Uterus (tissue), 4 donors: ENCODE results near the gene ST8SIA4. TPM values are rescaled to one million over a fixed set of nuclear protein-coding genes. Genes with fewer than 3 reads are reported as not detected.

Experiments used
- DNase-seq, 2 donors: peaks; one replicate each; pipeline ENCODE4 v3.0.0-alpha.2; 2019 to 2020
- H3K27ac ChIP-seq, 2 donors: fragments of 200-600 bp; sonication (generic); 1 replicate in 1 of 2; 2 replicates in 1 of 2; pipeline ENCODE4 v1.5.1; 2016 to 2018
- H3K27me3 ChIP-seq, 2 donors: fragments of 200-600 bp; sonication (generic); one replicate each; pipeline ENCODE4 v1.5.1; 2018 to 2019; ENCODE audit warnings: control low read depth in 1 of 2
- H3K36me3 ChIP-seq, 2 donors: fragments of 200-600 bp; sonication (generic); one replicate each; pipeline ENCODE4 v1.5.1; 2019; ENCODE audit warnings: control low read depth in 1 of 2
- H3K4me1 ChIP-seq, 2 donors: fragments of 200-600 bp; sonication (generic); one replicate each; pipeline ENCODE4 v1.5.1; 2018 to 2019; ENCODE audit warnings: control low read depth in 1 of 2
- H3K4me3 ChIP-seq, 2 donors: fragments of 200-600 bp; sonication (generic); 1 replicate in 1 of 2; 2 replicates in 1 of 2; pipeline ENCODE4 v1.5.1; 2018 to 2019; ENCODE audit warnings: mild to moderate bottlenecking in 1 of 2
- H3K9me3 ChIP-seq, 2 donors: fragments of 200-600 bp; sonication (generic); one replicate each; pipeline ENCODE4 v1.5.1; 2019; ENCODE audit warnings: control low read depth in 1 of 2
- POLR2A ChIP-seq, 2 donors: fragments of 450-650 bp; IDR thresholded peaks; one replicate each; pipeline ENCODE4 v1.6.1; 2016; ENCODE audit warnings: antibody characterized with exemption in 2 of 2, mild to moderate bottlenecking in 1 of 2, moderate library complexity in 1 of 2
- intact Hi-C: fragments of 100-400 bp; cut with DNase I; formaldehyde crosslinking; loops from one replicate; pipeline ENCODE4 v1.15.1; 2023; ENCODE audit warnings: low total_unique reads
- total RNA-seq, 4 donors: library from RNA; depleted of rRNA in 3 of 4; stranded (reverse); fragments of >200 nt in 3 of 4; gene quantifications; one replicate each; pipeline versions ENCODE4 v1.1.0 to v1.2.4, GENCODE V29; 2014 to 2023
- TF ChIP-seq, protein P1 (sequence below), 4 experiments: fragments of 200-600 bp in 2 of 4; fragments of 450-650 bp in 2 of 4; sonication (generic) in 2 of 4; IDR thresholded peaks; one replicate each; pipeline ENCODE4 v1.5.1; 2016 to 2019; ENCODE audit warnings: antibody characterized with exemption in 4 of 4, mild to moderate bottlenecking in 2 of 4, moderate library complexity in 1 of 4
- donor health status: DM: yes; HTN: yes; CAD: no.

Gene ST8SIA4
- total RNA-seq, 4 donors from 2014 or later, result 4.8 to 15.5 (median 6.2) TPM

DNA sequence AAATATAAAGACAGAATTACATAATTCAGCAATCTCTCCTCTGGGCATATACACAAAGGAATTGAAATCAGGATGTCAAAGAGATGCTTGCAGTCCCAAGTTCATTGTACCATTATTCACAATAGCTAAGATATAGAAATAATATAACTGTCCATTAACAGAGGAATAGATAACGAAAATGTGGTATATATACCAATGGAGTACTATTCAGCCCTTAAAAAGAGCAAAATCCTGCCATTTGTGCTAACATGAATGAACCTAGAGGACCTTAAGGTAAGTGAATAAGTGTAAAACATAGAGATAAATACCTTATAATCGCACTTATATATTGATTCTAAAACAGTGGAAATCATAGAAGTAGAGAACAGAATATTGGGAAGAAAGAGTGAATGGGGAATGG lies 7.0 kb downstream of the ST8SIA4 start:
- TF ChIP-seq, protein P1, sequence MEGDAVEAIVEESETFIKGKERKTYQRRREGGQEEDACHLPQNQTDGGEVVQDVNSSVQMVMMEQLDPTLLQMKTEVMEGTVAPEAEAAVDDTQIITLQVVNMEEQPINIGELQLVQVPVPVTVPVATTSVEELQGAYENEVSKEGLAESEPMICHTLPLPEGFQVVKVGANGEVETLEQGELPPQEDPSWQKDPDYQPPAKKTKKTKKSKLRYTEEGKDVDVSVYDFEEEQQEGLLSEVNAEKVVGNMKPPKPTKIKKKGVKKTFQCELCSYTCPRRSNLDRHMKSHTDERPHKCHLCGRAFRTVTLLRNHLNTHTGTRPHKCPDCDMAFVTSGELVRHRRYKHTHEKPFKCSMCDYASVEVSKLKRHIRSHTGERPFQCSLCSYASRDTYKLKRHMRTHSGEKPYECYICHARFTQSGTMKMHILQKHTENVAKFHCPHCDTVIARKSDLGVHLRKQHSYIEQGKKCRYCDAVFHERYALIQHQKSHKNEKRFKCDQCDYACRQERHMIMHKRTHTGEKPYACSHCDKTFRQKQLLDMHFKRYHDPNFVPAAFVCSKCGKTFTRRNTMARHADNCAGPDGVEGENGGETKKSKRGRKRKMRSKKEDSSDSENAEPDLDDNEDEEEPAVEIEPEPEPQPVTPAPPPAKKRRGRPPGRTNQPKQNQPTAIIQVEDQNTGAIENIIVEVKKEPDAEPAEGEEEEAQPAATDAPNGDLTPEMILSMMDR (IDR thresholded peaks at IDR 0.05), result no peak
- TF ChIP-seq POLR2A (IDR thresholded peaks at IDR 0.05), result no peak
- no peak for DNase-seq
- Histone ChIP-seq H3K27me3 (no peaks in the 10 kb centered on the region), H3K27ac (no peak overlapping the region), H3K4me1 (no peaks in the 10 kb centered on the region), H3K36me3 (no peaks in the 10 kb centered on the region), H3K9me3 (no peaks in the 10 kb centered on the region), H3K4me3 (no peak overlapping the region)
- intact Hi-C loops, result no loop called here

DNA sequence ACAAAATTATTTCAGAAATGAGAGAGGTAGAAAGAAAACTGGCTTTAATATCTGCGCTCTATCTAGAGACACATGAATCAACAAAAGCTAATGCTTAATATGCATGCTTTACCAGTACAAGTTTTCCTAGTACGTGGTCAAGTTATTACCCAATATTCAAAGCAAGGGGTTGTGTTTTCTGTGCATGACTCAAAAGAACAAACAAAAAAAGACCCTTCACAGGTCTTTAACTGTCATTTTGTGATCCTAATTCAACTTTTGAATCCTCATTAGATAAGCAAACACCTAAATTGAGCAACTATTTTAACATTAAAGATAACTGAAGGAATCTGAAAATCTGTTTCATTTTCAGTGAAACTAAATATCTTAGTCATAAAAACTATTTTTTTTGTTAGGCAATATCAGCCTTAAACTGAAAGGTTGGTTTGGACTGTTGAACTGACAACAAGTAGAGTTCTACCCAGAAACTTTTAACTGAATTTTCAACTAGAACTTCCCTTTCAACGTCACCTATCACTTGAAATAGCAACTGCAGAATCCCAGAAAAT lies 12.5 kb downstream of the ST8SIA4 start:
- Histone ChIP-seq H3K4me3 (no peak overlapping the region), H3K27me3 (no peaks in the 10 kb centered on the region), H3K9me3 (no peaks in the 10 kb centered on the region)

DNA sequence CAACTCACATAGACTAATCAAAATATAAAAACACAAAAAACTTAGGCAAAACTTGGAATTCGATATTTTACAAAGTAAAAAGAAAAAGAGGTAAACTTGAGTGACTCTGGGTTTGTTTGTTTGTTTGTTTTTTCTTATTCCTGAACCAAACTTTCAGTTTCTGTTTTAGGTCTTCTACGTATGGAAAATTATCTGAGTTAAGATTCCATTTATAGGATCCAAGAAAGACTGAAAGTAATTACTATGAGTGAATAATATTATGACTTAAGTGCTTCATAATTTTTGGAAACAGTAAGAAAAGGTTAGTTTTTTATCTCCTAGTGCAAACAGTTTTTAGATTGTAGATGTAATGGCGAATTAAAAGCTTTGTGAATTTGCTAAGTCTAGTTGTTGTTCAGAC lies 13.2 kb downstream of the ST8SIA4 start:
- no peaks in the 10 kb centered on the region for H3K4me1 ChIP-seq
- no peak for TF ChIP-seq POLR2A (IDR thresholded peaks at IDR 0.05)
- TF ChIP-seq, protein P1 (IDR thresholded peaks at IDR 0.05), result no peak
- peak overlapping the region in 1 of 2 donors; percentile 11 for H3K27ac ChIP-seq
- no peaks in the 10 kb centered on the region for H3K9me3 ChIP-seq
- H3K36me3 ChIP-seq, result no peaks in the 10 kb centered on the region
- intact Hi-C loops, result no loop called here
- DNase-seq, result no peak
- H3K27me3 ChIP-seq, result no peaks in the 10 kb centered on the region
- H3K4me3 ChIP-seq, result peak overlapping the region in 1 of 2 donors; percentile 0

More for the DNA sequence above, 12.5 kb downstream of the ST8SIA4 start:
- TF ChIP-seq, protein P1 (IDR thresholded peaks at IDR 0.05), result no peak
- TF ChIP-seq POLR2A (IDR thresholded peaks at IDR 0.05), result no peak
- Histone ChIP-seq H3K36me3 (no peaks in the 10 kb centered on the region), H3K27ac (peak overlapping the region in 1 of 2 donors; percentile 11), H3K4me1 (no peaks in the 10 kb centered on the region)
- intact Hi-C loops, result no loop called here
- no peak for DNase-seq

DNA sequence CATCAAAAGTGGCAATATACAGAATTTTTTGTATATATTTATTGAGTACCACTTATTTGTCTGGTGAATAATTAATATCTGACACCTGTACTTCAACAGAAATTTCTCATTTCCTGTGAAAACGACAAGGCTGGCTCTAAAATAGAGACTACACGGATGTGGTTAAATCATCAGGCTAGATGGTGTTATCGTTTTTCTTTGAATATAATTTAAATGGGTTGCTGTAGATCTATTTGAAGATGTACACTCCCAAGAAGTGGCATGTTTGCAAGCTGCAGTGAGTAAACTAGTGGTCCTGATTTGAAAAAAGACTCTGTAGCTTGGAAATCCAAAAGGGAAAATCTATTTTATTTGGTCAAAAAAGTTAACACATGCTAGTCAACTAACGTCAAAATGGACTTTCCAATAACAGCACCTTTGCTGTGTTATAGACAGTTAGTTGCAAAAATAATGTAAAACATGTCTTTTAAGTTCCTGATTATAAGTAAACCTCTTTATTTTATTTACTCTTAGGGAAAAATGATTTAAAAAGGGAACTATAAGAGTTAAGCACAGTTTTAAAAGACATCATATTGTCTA lies 13.8 kb downstream of the ST8SIA4 start:
- Histone ChIP-seq H3K27me3 (no peaks in the 10 kb centered on the region), H3K27ac (peak overlapping the region in 1 of 2 donors; percentile 11), H3K4me1 (no peaks in the 10 kb centered on the region), H3K9me3 (no peaks in the 10 kb centered on the region), H3K36me3 (no peaks in the 10 kb centered on the region), H3K4me3 (peak overlapping the region in 1 of 2 donors; percentile 0)
- no peak for TF ChIP-seq POLR2A (IDR thresholded peaks at IDR 0.05)
- TF ChIP-seq, protein P1 (IDR thresholded peaks at IDR 0.05), result no peak
- DNase-seq, result no peak
- intact Hi-C loops, result no loop called here

DNA sequence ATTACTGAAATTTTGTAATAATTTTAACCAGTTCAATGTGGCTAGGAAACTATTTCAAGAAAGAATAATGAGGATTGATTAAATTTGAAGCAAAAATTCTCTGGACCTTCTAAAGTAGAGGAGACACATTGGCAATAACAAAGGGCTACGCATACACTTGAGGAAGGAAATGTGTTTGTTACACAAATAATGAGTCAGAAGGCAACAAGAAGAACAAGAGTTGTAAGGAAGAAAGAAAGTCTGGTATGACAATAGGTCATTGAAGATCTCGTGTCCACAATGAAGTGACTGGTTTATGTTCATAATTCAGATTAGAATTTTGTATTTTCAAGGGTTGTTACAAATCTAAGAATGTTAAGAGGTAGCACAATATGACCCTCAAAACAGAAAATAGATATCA lies 25.8 kb downstream of the ST8SIA4 start:
- no peak for DNase-seq
- Histone ChIP-seq H3K27me3 (no peaks in the 10 kb centered on the region), H3K27ac (no peak overlapping the region), H3K4me3 (no peak overlapping the region), H3K4me1 (no peaks in the 10 kb centered on the region), H3K36me3 (no peaks in the 10 kb centered on the region), H3K9me3 (no peaks in the 10 kb centered on the region)
- TF ChIP-seq, protein P1 (IDR thresholded peaks at IDR 0.05), result no peak
- TF ChIP-seq POLR2A (IDR thresholded peaks at IDR 0.05), result no peak
- intact Hi-C loops, result no loop called here
